T-cell (primary cell): ENCODE results near the gene R3HDML. TPM values are rescaled to one million over a fixed set of nuclear protein-coding genes. Genes with fewer than 3 reads are reported as not detected.

ENCODE experiments used
- ATAC-seq, 4 experiments: fragments of 200-7000 bp in 3 of 4; fragments of 150-1000 bp in 1 of 4; cut with Tn5 transposase; replicated peaks in 1 of 4; 1 replicate in 3 of 4; 2 replicates in 1 of 4; pipeline ENCODE4 v1.10.0; 2021; ENCODE audit warnings: moderate library complexity in 3 of 4, mild to moderate bottlenecking in 2 of 4, moderate number of reproducible peaks in 1 of 4
- CTCF ChIA-PET, 2 donors: fragments of 300-600 bp; sonication (Branson Sonifier 250); formaldehyde crosslinking; loops; one replicate each; lab custom pipeline; 2022; ENCODE audit warnings: antibody characterized with exemption in 2 of 2; lab: Charles Lee
- POLR2A ChIA-PET, 2 donors: fragments of 300-600 bp; sonication (Branson Sonifier 250); formaldehyde crosslinking; loops; one replicate each; lab custom pipeline; 2022; ENCODE audit warnings: antibody characterized with exemption in 2 of 2; lab: Charles Lee
- DNase-seq, 35 experiments: peaks; one replicate each; pipeline versions ENCODE4 v3.0.0 to v3.0.0-alpha.2; 2013 to 2023
- H3K27ac ChIP-seq: one replicate; pipeline ENCODE4 v1.5.1; 2013; ENCODE audit warnings: low read length
- H3K27me3 ChIP-seq, 2 experiments: replicated peaks in 1 of 2; 1 replicate in 1 of 2; 2 replicates in 1 of 2; pipeline versions ENCODE4 v1.6.1 to v1.7.0; 2013; ENCODE audit warnings: low read length in 1 of 2, mixed read lengths in 1 of 2; ENCODE audit not compliant: control insufficient read depth in 2 of 2, insufficient read depth in 2 of 2; ENCODE audit errors: extremely low read depth in 1 of 2
- H3K36me3 ChIP-seq, 2 donors: 1 replicate in 1 of 2; 2 replicates in 1 of 2; pipeline versions ENCODE4 v1.6.1 to v1.7.0; 2013; ENCODE audit warnings: low read length in 1 of 2; ENCODE audit not compliant: control insufficient read depth in 2 of 2, insufficient read depth in 1 of 2; ENCODE audit errors: extremely low read depth in 1 of 2
- H3K4me1 ChIP-seq, 2 experiments: 1 replicate in 1 of 2; 2 replicates in 1 of 2; pipeline versions ENCODE4 v1.6.1 to v1.7.0; 2013; ENCODE audit warnings: low read length in 2 of 2, mixed read lengths in 1 of 2; ENCODE audit not compliant: insufficient read depth in 2 of 2, control insufficient read depth in 1 of 2; ENCODE audit errors: extremely low read depth in 1 of 2
- H3K4me3 ChIP-seq, 2 donors: 1 replicate in 1 of 2; 2 replicates in 1 of 2; pipeline versions ENCODE4 v1.5.1 to v1.7.0; 2013; ENCODE audit warnings: mild to moderate bottlenecking in 2 of 2, low read length in 1 of 2, moderate library complexity in 1 of 2; ENCODE audit not compliant: control insufficient read depth in 1 of 2; ENCODE audit errors: extremely low read depth in 1 of 2
- H3K9me3 ChIP-seq: 2 replicates; pipeline ENCODE4 v1.7.0; 2013
- H3K27ac Mint-ChIP-seq, 2 donors: one replicate each; pipeline ENCODE4 v1.8.0; 2020 to 2021; ENCODE audit warnings: mild to moderate bottlenecking in 2 of 2, mixed read lengths in 2 of 2
- H3K27me3 Mint-ChIP-seq, 2 donors: one replicate each; pipeline ENCODE4 v1.8.0; 2021 to 2022; ENCODE audit warnings: mixed read lengths in 2 of 2
- H3K36me3 Mint-ChIP-seq: one replicate; pipeline ENCODE4 v1.8.0; 2021; ENCODE audit warnings: mixed read lengths
- H3K4me1 Mint-ChIP-seq, 3 donors: one replicate each; pipeline ENCODE4 v1.8.0; 2020 to 2022; ENCODE audit warnings: mixed read lengths in 3 of 3, mild to moderate bottlenecking in 1 of 3
- H3K4me3 Mint-ChIP-seq, 3 donors: one replicate each; pipeline ENCODE4 v1.8.0; 2020 to 2022; ENCODE audit warnings: mild to moderate bottlenecking in 3 of 3, mixed read lengths in 3 of 3, moderate library complexity in 3 of 3
- H3K9me3 Mint-ChIP-seq, 3 donors: one replicate each; pipeline ENCODE4 v1.8.0; 2020 to 2022; ENCODE audit warnings: mixed read lengths in 3 of 3
- WGBS: methylation state at CpG from one replicate; pipeline ENCODE4 v1.1.5; 2013; ENCODE audit warnings: missing lambda C conversion rate; ENCODE audit not compliant: insufficient coverage; 5-methylcytosine and 5-hydroxymethylcytosine counted together
- total RNA-seq, 35 experiments: library from RNA in 6 of 35; stranded (reverse) in 6 of 35; fragments of 120-200 nt in 1 of 35; gene quantifications; one replicate each; pipeline versions ENCODE4 v1.2.1 to v1.2.4 and lab custom pipeline; 2013 to 2026

The R3HDML gene
- total RNA-seq, 5 donors from 2014 or later (not counting 1 experiment from before 2014, with no cell fraction given) = not detected

DNA sequence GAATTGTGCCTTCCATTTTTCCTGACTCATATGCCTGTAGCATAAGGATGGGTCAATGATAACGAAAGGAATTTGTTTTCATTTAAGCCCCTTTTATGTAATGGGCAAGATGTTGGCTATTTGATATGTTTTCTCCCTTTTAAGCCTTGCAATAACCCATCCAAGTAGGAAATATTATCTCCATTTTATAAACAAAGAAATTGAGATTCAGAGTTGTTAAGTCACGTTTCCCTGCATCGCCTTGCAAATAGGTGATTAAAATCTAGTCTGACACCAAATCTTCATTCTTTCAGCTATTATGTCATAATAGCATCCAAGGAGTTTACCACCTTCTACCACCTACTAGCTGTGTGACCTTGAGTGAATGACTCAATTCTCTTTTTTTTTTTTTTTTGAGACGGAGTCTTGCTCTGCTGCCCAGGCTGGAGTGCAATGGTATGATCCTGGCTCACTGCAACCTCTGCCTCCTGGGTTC lies 25.7 kb downstream of the R3HDML start:
- Histone ChIP-seq H3K4me3 (no peak overlapping the region), H3K27me3 (peaks cover 0 to 2% of the 10 kb centered on the region in 2 experiments), H3K4me1 (no peaks in the 10 kb centered on the region), H3K27ac (no peak overlapping the region), H3K9me3 (no peaks in the 10 kb centered on the region), H3K36me3 (no peaks in the 10 kb centered on the region)
- H3K27ac Mint-ChIP-seq = no peak overlapping the region
- no peaks in the 10 kb centered on the region for H3K36me3 Mint-ChIP-seq
- ChIA-PET POLR2A (interaction anchor here (0.7 kb wide), 2 partner anchors 114 to 1584 kb away, joined by 5 to 10 read pairs; no protein-coding TSS in a partner anchor), CTCF (interaction anchor here in 1 of 2 donors (0.6 to 0.7 kb wide), 2 partner anchors 110 to 1671 kb away, joined by 3 read pairs; no protein-coding TSS in a partner anchor)
- no peaks in the 10 kb centered on the region for H3K9me3 Mint-ChIP-seq
- ATAC-seq = no peak
- no peak overlapping the region for H3K4me3 Mint-ChIP-seq
- DNase-seq = no peak
- H3K27me3 Mint-ChIP-seq = peaks cover 0 to 2% of the 10 kb centered on the region in 2 donors
- H3K4me1 Mint-ChIP-seq = no peaks in the 10 kb centered on the region
- no CpG with 5 or more reads among the region's 4 CpGs for WGBS

DNA sequence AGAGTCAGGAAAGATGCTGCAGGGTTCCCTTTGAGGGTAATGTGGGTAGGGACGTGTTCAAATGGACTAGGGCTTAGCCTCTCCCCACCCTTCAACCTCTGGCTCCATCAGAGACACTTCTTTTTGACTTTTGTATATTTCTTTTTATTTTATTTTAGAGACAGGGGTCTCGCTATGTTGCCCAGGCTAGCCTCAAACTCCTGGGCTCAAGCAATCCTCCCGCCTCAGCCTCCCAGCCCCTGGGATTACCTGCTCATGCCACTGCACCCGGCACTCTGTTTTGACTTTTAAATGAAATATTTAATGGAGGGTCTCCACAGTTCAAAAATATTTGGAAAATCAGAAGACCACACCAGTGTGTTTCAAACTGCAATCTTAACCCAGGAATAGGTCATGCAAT lies 27.2 kb downstream of the R3HDML start:
- POLR2A ChIA-PET = no interaction called here
- H3K27ac ChIP-seq = no peak overlapping the region
- ATAC-seq = no peak

DNA sequence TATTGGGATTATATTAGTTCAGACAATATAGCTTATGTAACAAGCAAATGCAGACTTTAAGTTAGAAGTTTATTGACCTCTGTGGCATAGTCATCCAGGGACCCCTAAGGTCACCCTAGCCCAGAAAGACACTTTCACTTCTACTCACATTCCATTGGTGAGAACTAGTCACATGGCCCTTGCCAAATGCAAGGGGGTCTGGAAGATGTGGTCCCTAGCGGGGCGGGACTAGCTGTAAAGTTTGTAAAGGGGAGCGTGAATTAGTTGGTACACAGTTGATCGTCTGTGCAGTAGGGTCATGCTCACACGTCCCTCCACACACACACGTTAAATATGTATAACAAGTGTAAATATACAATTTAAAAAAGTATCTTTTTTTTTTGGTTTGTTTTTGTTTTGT lies 27.9 kb downstream of the R3HDML start:
- ATAC-seq = no peak
- POLR2A ChIA-PET = no interaction called here

More for the DNA sequence above, 27.2 kb downstream of the R3HDML start:
- Mint-ChIP-seq H3K27ac (no peak overlapping the region), H3K36me3 (no peaks in the 10 kb centered on the region), H3K27me3 (peaks cover 0 to 2% of the 10 kb centered on the region in 2 donors), H3K4me3 (no peak overlapping the region), H3K9me3 (no peaks in the 10 kb centered on the region), H3K4me1 (no peaks in the 10 kb centered on the region)
- Histone ChIP-seq H3K4me1 (no peaks in the 10 kb centered on the region), H3K9me3 (no peaks in the 10 kb centered on the region), H3K4me3 (no peak overlapping the region), H3K27me3 (peaks cover 0 to 2% of the 10 kb centered on the region in 2 experiments), H3K36me3 (no peaks in the 10 kb centered on the region)
- no CpG with 5 or more reads among the region's 4 CpGs for WGBS
- no peak for DNase-seq
- CTCF ChIA-PET = no interaction called here

DNA sequence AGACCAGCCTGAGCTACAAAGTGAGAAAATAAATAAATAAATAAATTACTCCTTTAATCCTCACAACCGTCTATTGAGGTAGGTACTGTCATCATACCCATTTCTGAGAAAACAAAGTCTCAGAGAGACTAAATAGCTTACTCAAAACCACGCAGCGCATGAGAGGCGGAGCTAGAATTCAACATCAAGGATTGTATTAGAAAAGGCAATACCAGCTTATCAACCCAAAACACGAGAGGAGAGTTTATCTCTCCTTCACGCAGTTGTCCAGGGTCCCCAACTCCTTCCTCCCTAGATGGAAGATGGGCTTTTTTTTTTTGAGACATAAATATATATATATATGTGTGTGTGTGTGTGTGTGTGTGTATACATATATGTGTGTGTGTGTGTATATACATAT lies 30.9 kb downstream of the R3HDML start:
- no peak overlapping the region for H3K27ac Mint-ChIP-seq

More for the DNA sequence above, 27.9 kb downstream of the R3HDML start:
- Mint-ChIP-seq H3K9me3 (no peaks in the 10 kb centered on the region), H3K4me3 (no peak overlapping the region), H3K27me3 (peaks cover 0 to 2% of the 10 kb centered on the region in 2 donors), H3K27ac (no peak overlapping the region), H3K4me1 (no peaks in the 10 kb centered on the region), H3K36me3 (no peaks in the 10 kb centered on the region)
- no peak overlapping the region for H3K27ac ChIP-seq
- H3K4me3 ChIP-seq = no peak overlapping the region
- CTCF ChIA-PET = no interaction called here
- H3K36me3 ChIP-seq = no peaks in the 10 kb centered on the region
- no peaks in the 10 kb centered on the region for H3K27me3 ChIP-seq
- WGBS = no CpG with 5 or more reads among the region's 6 CpGs
- no peak for DNase-seq
- no peaks in the 10 kb centered on the region for H3K9me3 ChIP-seq
- no peaks in the 10 kb centered on the region for H3K4me1 ChIP-seq

DNA sequence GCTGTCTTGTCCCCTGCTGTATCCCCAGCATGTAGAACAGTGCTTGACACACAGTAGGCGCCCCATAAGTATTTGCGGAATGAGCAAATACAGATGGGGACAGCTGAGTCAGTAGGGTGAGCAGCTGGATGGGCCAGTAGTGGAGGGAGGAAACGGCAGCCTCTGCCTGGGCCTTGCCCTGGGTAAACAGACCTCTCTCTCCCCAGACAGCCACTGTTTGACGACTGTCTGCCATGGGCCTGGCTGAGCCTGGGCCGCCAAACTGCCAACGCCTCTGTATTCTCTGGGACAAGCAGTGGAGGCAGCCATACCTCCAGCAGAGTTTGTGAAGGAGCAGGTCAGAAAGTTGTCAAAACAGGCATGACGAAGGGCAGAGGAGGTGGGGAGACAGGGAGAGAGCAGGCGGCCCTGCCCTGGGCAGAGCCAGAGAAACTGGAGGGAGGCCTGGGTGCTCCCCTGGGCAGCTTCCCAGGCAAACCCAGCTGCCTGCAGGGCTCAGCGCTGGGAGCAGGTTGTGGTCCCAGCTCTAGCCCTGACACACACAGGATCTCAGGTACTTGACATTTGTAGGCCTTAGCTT lies 33.9 kb downstream of the R3HDML start:
- Mint-ChIP-seq H3K27me3 (peaks cover 4 to 5% of the 10 kb centered on the region in 2 donors), H3K36me3 (no peaks in the 10 kb centered on the region), H3K4me3 (no peak overlapping the region), H3K27ac (no peak overlapping the region), H3K9me3 (no peaks in the 10 kb centered on the region), H3K4me1 (no peaks in the 10 kb centered on the region)
- WGBS = 88% methylated on average over 6 of the region's 9 CpGs
- H3K9me3 ChIP-seq = no peaks in the 10 kb centered on the region
- no peak overlapping the region for H3K4me3 ChIP-seq
- POLR2A ChIA-PET = no interaction called here
- ATAC-seq = no peak
- no peak for DNase-seq
- CTCF ChIA-PET = no interaction called here
- H3K27me3 ChIP-seq = no peaks in the 10 kb centered on the region
- H3K36me3 ChIP-seq = no peaks in the 10 kb centered on the region
- no peak overlapping the region for H3K27ac ChIP-seq
- no peaks in the 10 kb centered on the region for H3K4me1 ChIP-seq

More for the DNA sequence above, 30.9 kb downstream of the R3HDML start:
- ATAC-seq = no peak
- ChIA-PET CTCF (interaction anchor here (0.5 to 1.0 kb wide), 2 partner anchors 61 to 150 kb away, joined by 3 read pairs; no protein-coding TSS in a partner anchor), POLR2A (no interaction called here)
- Histone ChIP-seq H3K4me1 (no peaks in the 10 kb centered on the region), H3K27ac (no peak overlapping the region), H3K27me3 (no peaks in the 10 kb centered on the region), H3K9me3 (no peaks in the 10 kb centered on the region), H3K36me3 (no peaks in the 10 kb centered on the region), H3K4me3 (no peak overlapping the region)
- no peak for DNase-seq
- Mint-ChIP-seq H3K4me1 (no peaks in the 10 kb centered on the region), H3K9me3 (no peaks in the 10 kb centered on the region), H3K36me3 (no peaks in the 10 kb centered on the region), H3K27me3 (peaks cover 0 to 3% of the 10 kb centered on the region in 2 donors), H3K4me3 (no peak overlapping the region)
- WGBS = no CpG with 5 or more reads among the region's 6 CpGs

DNA sequence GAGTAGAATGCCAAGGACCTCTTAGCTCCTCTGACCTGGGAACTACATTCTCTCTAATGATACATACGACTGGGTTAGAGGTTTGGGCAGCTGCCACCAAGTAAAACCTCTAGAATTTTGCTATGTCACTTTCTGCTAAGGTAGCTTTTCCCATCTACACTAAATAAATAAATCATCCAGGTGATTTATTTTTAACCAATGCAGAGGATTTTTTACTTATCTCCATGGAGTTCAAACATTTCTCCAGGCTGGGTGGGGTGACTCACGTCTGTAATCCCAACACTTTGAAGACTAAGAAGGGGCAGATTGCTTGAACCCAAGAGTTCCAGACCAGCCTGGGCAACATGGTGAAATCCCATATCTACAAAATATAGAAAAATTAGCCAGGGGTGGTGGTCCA lies 45.8 kb downstream of the R3HDML start:
- DNase-seq = no peak
- Histone ChIP-seq H3K9me3 (no peaks in the 10 kb centered on the region), H3K4me3 (no peak overlapping the region), H3K27me3 (peaks cover 0 to 29% of the 10 kb centered on the region in 2 experiments), H3K4me1 (no peaks in the 10 kb centered on the region), H3K27ac (no peak overlapping the region), H3K36me3 (no peaks in the 10 kb centered on the region)
- H3K4me3 Mint-ChIP-seq = no peak overlapping the region
- H3K9me3 Mint-ChIP-seq = no peaks in the 10 kb centered on the region
- H3K36me3 Mint-ChIP-seq = no peaks in the 10 kb centered on the region
- ChIA-PET POLR2A (interaction anchor here (0.5 to 0.7 kb wide), 2 partner anchors 217 to 227 kb away, joined by 4 to 6 read pairs; no protein-coding TSS in a partner anchor), CTCF (interaction anchor here (0.5 to 1.5 kb wide), 2 partner anchors 301 to 1412 kb away, joined by 3 read pairs; no protein-coding TSS in a partner anchor)
- no peak overlapping the region for H3K27ac Mint-ChIP-seq
- no CpG with 5 or more reads among the region's 2 CpGs for WGBS
- no peak for ATAC-seq
- peaks cover 1 to 5% (median 2%) of the 10 kb centered on the region in 3 donors for H3K4me1 Mint-ChIP-seq
- peaks cover 3 to 25% of the 10 kb centered on the region in 2 donors for H3K27me3 Mint-ChIP-seq
